HG03175 (cell line): ENCODE data around the gene RET.

ENCODE experiments used
- ATAC-seq: cut with Tn5 transposase; IDR thresholded peaks from one replicate; pipeline ENCODE4 v1.9.1; 2021; ENCODE audit warnings: mild to moderate bottlenecking, moderate library complexity; ENCODE audit not compliant: unreplicated experiment

Gene RET

GRCh38 chr10:43105956-43106229 lies 29.0 kb downstream of the RET start:
- no peak for ATAC-seq

GRCh38 chr10:43106256-43107091 lies 29.6 kb downstream of the RET start:
- no peak for ATAC-seq

- no peak for ATAC-seq
Observed at GRCh38 chr10:43108951-43109350, 32.1 kb downstream of the RET start.

GRCh38 chr10:43109671-43110249 lies 32.9 kb downstream of the RET start:
- ATAC-seq, result no peak

GRCh38 chr10:43110338-43111071 lies 33.6 kb downstream of the RET start:
- ATAC-seq, result peak; percentile 52

- ATAC-seq, result no peak
Observed at GRCh38 chr10:43111101-43111500, 34.2 kb downstream of the RET start.

- no peak for ATAC-seq
Observed at GRCh38 chr10:43111921-43112607, 35.2 kb downstream of the RET start.

GRCh38 chr10:43112608-43112961 lies 35.7 kb downstream of the RET start:
- ATAC-seq, result no peak

GRCh38 chr10:43113201-43114087 lies 36.6 kb downstream of the RET start:
- no peak for ATAC-seq

- ATAC-seq, result no peak
Observed at GRCh38 chr10:43114088-43114742, 37.3 kb downstream of the RET start.

GRCh38 chr10:43114743-43115611 lies 38.1 kb downstream of the RET start:
- ATAC-seq, result no peak

- no peak for ATAC-seq
Observed at GRCh38 chr10:43115881-43116595, 39.2 kb downstream of the RET start.

- no peak for ATAC-seq
Observed at GRCh38 chr10:43116596-43116995, 39.7 kb downstream of the RET start.

GRCh38 chr10:43117031-43117776 lies 40.3 kb downstream of the RET start:
- no peak for ATAC-seq

- ATAC-seq, result no peak
Observed at GRCh38 chr10:43117777-43118583, 41.1 kb downstream of the RET start.

GRCh38 chr10:43118631-43119415 lies 42.0 kb downstream of the RET start:
- ATAC-seq, result no peak
